Fibroblast of mammary gland (primary cell): Measurements from ENCODE around the gene CCNL2.

ENCODE experiments used
- DNase-seq: peaks from one replicate; pipeline ENCODE4 v3.0.0-alpha.2; 2010; ENCODE audit warnings: low read depth
- H3K4me3 ChIP-seq: 2 replicates; pipeline ENCODE4 v1.5.1; 2011; ENCODE audit warnings: low read depth, mild to moderate bottlenecking, low read length, moderate library complexity; ENCODE audit not compliant: control insufficient read depth
- TF ChIP-seq, protein P1 (sequence below): conservative IDR thresholded peaks from 2 replicates; pipeline ENCODE4 v1.5.1; 2011; ENCODE audit warnings: low read depth, low read length, inconsistent platforms; ENCODE audit not compliant: control insufficient read depth, insufficient read depth

Gene CCNL2

DNA sequence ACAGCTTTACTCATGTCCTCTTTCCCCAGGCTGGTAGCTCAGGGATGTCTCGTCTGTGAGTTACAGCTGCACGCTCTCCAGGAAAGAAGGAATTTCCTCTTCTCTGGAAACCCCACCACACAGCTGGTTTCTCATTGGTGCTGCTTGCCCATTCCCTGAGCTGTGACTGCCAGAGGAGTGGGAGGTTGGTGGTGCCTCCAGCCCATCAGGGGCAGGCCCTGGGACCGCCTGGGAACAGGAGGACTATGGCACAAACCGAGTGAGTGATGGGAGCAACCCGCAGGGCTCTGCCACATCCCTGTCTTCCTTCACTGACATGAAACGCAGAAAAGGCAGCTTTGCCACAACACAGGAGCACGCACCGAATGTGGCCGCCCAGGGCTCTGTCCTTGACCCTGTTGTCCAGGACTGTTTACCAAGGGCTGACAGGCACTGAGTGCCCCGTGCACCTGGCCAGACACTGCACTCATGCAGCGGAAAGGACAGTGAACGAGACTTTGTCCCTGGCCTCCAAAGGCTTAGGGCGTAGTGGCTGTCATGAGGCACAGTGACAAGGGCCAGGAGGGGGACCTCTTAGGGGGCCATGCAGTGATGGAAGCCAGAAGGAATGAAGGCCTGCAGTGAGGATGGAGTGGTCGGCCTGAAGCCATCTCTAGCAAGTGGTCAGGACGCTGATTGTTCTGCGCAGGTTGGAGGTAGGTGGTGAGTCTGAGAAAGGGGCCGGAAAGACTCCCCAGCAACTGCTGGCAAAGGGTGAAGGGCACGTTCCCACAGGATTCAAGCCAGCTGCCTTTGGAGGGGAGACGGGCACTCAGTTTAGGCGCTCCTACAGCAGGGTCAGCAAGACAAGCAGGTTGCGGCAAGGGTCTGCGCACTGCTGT, 1.7 kb upstream of the CCNL2 start:
- TF ChIP-seq, protein P1, sequence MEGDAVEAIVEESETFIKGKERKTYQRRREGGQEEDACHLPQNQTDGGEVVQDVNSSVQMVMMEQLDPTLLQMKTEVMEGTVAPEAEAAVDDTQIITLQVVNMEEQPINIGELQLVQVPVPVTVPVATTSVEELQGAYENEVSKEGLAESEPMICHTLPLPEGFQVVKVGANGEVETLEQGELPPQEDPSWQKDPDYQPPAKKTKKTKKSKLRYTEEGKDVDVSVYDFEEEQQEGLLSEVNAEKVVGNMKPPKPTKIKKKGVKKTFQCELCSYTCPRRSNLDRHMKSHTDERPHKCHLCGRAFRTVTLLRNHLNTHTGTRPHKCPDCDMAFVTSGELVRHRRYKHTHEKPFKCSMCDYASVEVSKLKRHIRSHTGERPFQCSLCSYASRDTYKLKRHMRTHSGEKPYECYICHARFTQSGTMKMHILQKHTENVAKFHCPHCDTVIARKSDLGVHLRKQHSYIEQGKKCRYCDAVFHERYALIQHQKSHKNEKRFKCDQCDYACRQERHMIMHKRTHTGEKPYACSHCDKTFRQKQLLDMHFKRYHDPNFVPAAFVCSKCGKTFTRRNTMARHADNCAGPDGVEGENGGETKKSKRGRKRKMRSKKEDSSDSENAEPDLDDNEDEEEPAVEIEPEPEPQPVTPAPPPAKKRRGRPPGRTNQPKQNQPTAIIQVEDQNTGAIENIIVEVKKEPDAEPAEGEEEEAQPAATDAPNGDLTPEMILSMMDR: no peak
- peak overlapping the region; percentile 95 for H3K4me3 ChIP-seq

DNA sequence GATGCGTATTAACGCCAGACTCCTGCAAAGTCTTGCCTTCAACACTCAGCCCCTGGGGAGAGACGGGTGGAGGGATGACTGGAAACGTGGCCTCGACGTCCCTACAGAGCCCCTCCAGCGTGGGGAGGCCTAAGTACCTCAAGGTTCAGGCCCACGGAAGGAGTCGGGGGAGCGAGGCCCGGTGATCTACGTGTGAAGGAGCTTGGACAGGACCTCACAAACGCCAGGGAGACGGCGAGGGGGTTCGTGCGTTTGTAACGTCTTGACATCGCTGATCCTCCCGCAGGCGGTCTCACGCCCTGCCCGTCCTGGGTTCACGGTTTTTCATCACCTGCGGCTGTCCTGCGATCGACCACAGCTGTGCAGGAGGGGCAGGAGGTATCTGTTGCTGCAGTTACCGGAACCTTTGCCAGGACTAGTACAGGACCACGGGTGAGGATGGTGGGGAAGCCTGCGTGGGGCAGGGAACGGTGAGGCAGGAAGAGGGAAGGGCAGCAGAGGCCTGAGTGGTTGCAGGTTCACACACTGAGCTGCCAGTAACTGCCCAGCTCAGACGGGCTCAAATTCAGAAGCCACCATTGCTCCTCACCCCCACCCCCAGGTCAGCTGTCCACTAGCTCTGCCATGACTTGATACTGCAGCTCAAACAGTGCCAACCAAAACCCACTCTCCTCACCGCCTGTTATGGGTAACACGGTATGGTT, 889 bp upstream of the CCNL2 start:
- TF ChIP-seq, protein P1: no peak

More for the DNA sequence above, 1.7 kb upstream of the CCNL2 start:
- DNase-seq: no peak

DNA sequence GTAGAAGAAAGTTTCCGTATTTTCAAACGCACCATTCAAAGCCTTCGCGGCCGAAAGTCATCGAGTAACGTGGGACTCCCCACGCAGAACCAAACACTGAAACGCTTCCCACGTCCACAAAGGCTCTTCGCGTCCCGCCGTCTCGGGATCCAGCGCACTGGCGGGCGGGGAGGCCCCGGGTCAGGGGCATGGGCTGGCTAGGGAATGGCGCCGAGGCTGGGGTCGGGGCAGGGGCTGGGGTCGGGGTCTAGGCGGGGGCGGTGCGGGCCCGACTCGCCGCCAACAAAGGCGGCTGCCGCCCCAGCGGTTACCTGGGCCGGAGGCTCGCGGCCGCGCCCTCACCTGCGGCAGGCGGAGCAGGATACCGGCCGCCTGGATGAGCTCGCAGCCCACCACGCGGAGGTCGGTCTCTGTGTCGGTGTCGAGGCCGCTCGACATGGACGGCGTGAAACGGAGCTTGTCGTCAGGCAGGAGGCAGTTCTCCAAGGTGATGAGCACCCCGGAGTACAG, 403 bp downstream of the CCNL2 start:
- TF ChIP-seq, protein P1: no peak
- no peak for DNase-seq
- peak overlapping the region; percentile 69 for H3K4me3 ChIP-seq

More for the DNA sequence above, 889 bp upstream of the CCNL2 start:
- peak; percentile 28 for DNase-seq
- H3K4me3 ChIP-seq: peak overlapping the region; percentile 95

DNA sequence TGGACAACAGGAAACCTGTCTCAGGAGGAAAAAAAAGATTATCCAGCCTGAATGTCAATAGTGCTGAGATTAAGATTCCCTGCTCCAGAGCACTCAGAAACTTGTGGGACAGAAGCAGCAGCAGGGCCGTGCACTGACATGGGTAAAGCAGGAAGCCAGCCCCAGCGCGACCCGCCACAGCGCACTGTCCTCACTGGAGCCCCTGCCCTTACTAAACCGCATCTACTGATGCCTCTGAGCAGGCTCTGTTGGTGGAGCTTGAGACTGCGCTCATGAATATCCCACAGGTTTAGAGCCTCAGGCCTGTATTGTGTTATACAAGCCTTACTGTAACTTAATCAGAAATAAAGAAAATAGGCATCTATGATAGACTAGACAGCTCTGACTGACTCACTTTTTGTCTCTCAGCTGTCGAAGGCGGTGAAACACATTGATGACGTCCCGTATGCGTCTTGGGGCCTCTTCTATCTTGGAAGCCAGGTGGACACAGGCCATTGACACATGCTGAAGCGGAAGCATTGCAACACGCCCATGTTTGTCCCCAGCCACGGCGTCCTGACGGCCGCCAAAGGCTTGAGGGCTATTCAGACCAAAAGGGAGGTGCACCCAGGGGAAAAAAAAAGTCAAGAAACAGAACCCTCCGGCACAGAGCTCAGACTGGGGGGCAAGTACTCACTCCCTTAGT, 1.2 kb downstream of the CCNL2 start:
- H3K4me3 ChIP-seq: peak overlapping the region; percentile 69
- peak; percentile 83 for DNase-seq
- TF ChIP-seq, protein P1: no peak

DNA sequence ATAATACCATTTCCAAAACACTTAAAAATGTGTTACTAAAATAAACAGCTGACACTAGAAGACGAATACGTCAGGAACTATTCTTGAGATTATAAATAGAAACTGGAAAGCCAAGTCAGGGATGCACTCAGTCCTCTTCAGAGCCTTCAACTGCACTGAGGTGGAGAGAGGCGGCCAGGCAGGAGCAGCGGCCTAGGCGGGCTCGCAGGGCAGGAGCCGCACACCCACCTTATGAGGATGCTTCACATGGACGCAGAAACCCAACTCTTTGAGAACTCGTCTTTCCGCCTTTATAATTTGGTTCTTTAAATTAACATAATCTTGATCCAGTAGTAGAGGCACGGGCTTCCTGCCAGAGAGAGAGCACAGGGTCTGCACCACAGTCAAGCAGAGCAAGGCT, 4.0 kb downstream of the CCNL2 start:
- TF ChIP-seq, protein P1: no peak
- no peak for DNase-seq
- H3K4me3 ChIP-seq: no peak overlapping the region

DNA sequence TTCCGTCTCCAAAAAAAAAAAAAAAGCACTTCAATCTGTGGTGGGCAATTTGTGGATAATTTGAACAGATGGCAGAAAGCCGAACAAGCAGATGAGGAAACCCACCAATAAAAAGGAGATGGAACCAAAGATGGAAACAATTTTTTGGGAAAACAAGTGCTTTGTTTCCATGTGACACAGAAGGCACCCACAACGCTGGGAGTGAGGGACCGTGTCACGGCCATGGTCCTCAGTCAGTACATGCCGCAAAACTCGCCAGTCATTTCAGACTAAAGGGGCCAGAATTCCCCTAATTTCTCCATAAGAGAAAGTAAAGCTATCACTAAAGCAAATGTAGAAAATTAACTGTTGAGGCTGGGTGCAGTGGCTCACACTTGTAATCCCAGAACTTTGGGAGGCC, 5.0 kb downstream of the CCNL2 start:
- TF ChIP-seq, protein P1: no peak
- DNase-seq: no peak
- no peak overlapping the region for H3K4me3 ChIP-seq
